ENCODE results near the gene VWA5B1. TPM values are rescaled to one million over a fixed set of nuclear protein-coding genes. Genes with fewer than 3 reads are reported as not detected.

VWA5B1 gene
- total RNA-seq, 4 donors from 2014 or later, result not detected

GRCh38 chr1:20359451-20360330 lies 69.0 kb downstream of the VWA5B1 start:
- Histone ChIP-seq H3K36me3 (no peaks in the 10 kb centered on the region), H3K27me3 (peaks cover 0 to 46% of the 10 kb centered on the region in 2 donors), H3K27ac (no peak overlapping the region), H3K9me3 (no peaks in the 10 kb centered on the region), H3K4me3 (no peak overlapping the region), H3K4me1 (peaks cover 0 to 13% (median 2%) of the 10 kb centered on the region in 4 donors)
- WGBS, 2 donors, result 77 to 83% methylated on average over 15 of the region's 15 CpGs
- DNase-seq (ENCODE audit: low spot score in 2 of 2), result no peak
- TF ChIP-seq POLR2A (IDR thresholded peaks at IDR 0.05) (no peak), EP300 (IDR thresholded peaks at IDR 0.05) (no peak)
- TF ChIP-seq, protein P1, sequence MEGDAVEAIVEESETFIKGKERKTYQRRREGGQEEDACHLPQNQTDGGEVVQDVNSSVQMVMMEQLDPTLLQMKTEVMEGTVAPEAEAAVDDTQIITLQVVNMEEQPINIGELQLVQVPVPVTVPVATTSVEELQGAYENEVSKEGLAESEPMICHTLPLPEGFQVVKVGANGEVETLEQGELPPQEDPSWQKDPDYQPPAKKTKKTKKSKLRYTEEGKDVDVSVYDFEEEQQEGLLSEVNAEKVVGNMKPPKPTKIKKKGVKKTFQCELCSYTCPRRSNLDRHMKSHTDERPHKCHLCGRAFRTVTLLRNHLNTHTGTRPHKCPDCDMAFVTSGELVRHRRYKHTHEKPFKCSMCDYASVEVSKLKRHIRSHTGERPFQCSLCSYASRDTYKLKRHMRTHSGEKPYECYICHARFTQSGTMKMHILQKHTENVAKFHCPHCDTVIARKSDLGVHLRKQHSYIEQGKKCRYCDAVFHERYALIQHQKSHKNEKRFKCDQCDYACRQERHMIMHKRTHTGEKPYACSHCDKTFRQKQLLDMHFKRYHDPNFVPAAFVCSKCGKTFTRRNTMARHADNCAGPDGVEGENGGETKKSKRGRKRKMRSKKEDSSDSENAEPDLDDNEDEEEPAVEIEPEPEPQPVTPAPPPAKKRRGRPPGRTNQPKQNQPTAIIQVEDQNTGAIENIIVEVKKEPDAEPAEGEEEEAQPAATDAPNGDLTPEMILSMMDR (IDR thresholded peaks at IDR 0.05), result no peak

DNA sequence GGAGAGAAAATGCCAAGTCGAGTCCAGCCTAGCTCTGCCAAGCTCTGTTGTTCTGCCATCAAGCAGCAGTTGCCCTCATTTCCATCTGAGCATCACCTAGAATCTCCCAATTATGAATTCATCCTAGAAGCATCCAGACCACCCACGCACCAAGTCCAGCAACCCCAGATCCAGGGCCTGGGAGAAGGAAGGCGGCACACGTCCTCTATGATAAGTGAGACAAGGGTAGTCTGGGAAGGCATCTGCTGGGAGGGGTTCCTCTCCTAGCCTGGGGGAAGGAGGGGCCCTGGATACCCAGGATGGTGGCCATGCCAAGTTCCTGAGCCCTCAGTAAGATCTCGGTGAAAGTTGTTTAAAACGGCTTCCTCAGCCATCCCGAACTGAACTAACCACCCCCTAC lies 70.7 kb downstream of the VWA5B1 start:
- no peaks in the 10 kb centered on the region for H3K9me3 ChIP-seq
- no peak overlapping the region for H3K4me3 ChIP-seq
- H3K27me3 ChIP-seq, result peaks cover 0 to 63% of the 10 kb centered on the region in 2 donors
- TF ChIP-seq EP300 (IDR thresholded peaks at IDR 0.05) (no peak), POLR2A (IDR thresholded peaks at IDR 0.05) (no peak)
- TF ChIP-seq, protein P1 (IDR thresholded peaks at IDR 0.05), result no peak
- DNase-seq (ENCODE audit: low spot score in 2 of 2), result no peak
- no peak overlapping the region for H3K27ac ChIP-seq
- H3K36me3 ChIP-seq, result no peaks in the 10 kb centered on the region
- WGBS, 2 donors, result 78 to 81% methylated on average over 7 of the region's 7 CpGs
- H3K4me1 ChIP-seq, result peaks cover 0 to 24% (median 2%) of the 10 kb centered on the region in 4 donors

GRCh38 chr1:20361805-20362381 lies 71.2 kb downstream of the VWA5B1 start:
- TF ChIP-seq POLR2A (IDR thresholded peaks at IDR 0.05) (no peak), EP300 (IDR thresholded peaks at IDR 0.05) (no peak)
- TF ChIP-seq, protein P1 (IDR thresholded peaks at IDR 0.05), result peak; percentile 35 to 45 (median 42)
- Histone ChIP-seq H3K4me1 (peaks cover 0 to 29% (median 2%) of the 10 kb centered on the region in 4 donors), H3K36me3 (no peaks in the 10 kb centered on the region), H3K4me3 (no peak overlapping the region), H3K27me3 (peaks cover 0 to 66% of the 10 kb centered on the region in 2 donors), H3K27ac (no peak overlapping the region), H3K9me3 (no peaks in the 10 kb centered on the region)
- peak in 1 of 2 donors; percentile 36 for DNase-seq (ENCODE audit: low spot score in 2 of 2)
- WGBS, 2 donors, result 13 to 15% methylated on average over 8 of the region's 8 CpGs

DNA sequence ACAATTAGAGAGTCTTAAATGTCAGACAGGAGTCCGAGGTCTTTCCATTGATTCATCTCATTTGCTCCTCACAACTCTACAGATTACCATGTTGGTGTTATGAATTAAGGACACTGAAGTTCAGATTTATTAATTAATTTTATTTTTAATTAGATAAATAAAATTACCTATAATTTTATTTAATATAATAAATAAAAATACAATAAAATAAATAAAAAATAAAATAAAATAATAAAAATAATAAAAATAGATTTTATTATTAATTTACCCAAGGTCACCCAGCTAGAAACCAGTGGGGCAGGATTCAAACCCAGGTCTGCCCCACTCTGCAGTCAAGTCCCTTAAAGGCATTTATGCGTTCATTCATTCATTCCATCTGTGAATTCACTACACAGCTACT lies 72.2 kb downstream of the VWA5B1 start:
- Histone ChIP-seq H3K27me3 (peaks cover 0 to 76% of the 10 kb centered on the region in 2 donors), H3K36me3 (no peaks in the 10 kb centered on the region), H3K4me1 (peaks cover 0 to 36% (median 2%) of the 10 kb centered on the region in 4 donors), H3K27ac (no peak overlapping the region), H3K4me3 (no peak overlapping the region), H3K9me3 (no peaks in the 10 kb centered on the region)
- DNase-seq (ENCODE audit: low spot score in 2 of 2), result no peak
- 93% methylated on average over 2 of the region's 2 CpGs for WGBS, 2 donors
- TF ChIP-seq, protein P1 (IDR thresholded peaks at IDR 0.05), result no peak
- TF ChIP-seq EP300 (IDR thresholded peaks at IDR 0.05) (no peak), POLR2A (IDR thresholded peaks at IDR 0.05) (no peak)

Data from tibial nerve (tissue), 4 donors.